ENCODE data around the gene EZR. TPM values are rescaled to one million over a fixed set of nuclear protein-coding genes. Genes with fewer than 3 reads are reported as not detected.

The EZR gene
- total and polyA plus RNA-seq, 2 of the 13 experiments (the other 11 are each of a cell fraction or from before 2014, with no cell fraction given): 34.7 to 60.3 TPM

- TF ChIP-seq ZNF543 (CRISPR knock-in tag; IDR thresholded peaks at IDR 0.05): no peak
- TF ChIP-seq TGIF2 (CRISPR knock-in tag; IDR thresholded peaks at IDR 0.05): peak; percentile 72
- TF ChIP-seq SOX13 (IDR thresholded peaks at IDR 0.05): no peak
- TF ChIP-seq SOX13 (CRISPR knock-in tag; conservative IDR thresholded peaks at IDR 0.05 in 1 of 2, IDR thresholded peaks at IDR 0.05 in 1 of 2): peak in 1 of 2 experiments; percentile 28; a peak in 1 of 4 replicates
- no peak for TF ChIP-seq SP140L (CRISPR knock-in tag; IDR thresholded peaks at IDR 0.05; ENCODE audit: borderline replicate concordance)
- TF ChIP-seq ZNF12 (CRISPR knock-in tag; IDR thresholded peaks at IDR 0.05): no peak
- 0 out of 2 replicates have a peak, but pooled peaks have one; percentile 23 for TF ChIP-seq TBX2 (CRISPR knock-in tag; IDR thresholded peaks at IDR 0.05; ENCODE audit: borderline replicate concordance)
- TF ChIP-seq CBFB (CRISPR knock-in tag; IDR thresholded peaks at IDR 0.05): no peak
- no peak for TF ChIP-seq CERS6 (CRISPR knock-in tag; IDR thresholded peaks at IDR 0.05)
- TF ChIP-seq ZNF281 (CRISPR knock-in tag; IDR thresholded peaks at IDR 0.05; ENCODE audit: borderline replicate concordance): no peak; the same call in 1 of the 2 replicates
- TF ChIP-seq KAT7 (CRISPR knock-in tag; IDR thresholded peaks at IDR 0.05; ENCODE audit: borderline replicate concordance): no peak
- TF ChIP-seq ZBTB10 (CRISPR knock-in tag; IDR thresholded peaks at IDR 0.05; ENCODE audit: borderline replicate concordance): no peak
- no peak for TF ChIP-seq MED13 (CRISPR knock-in tag; IDR thresholded peaks at IDR 0.05)
- no peak for TF ChIP-seq BCLAF1 (IDR thresholded peaks at IDR 0.05)
- TF ChIP-seq ZNF749 (CRISPR knock-in tag; IDR thresholded peaks at IDR 0.05; ENCODE audit: borderline replicate concordance): no peak
- no peak for TF ChIP-seq ZNF280B (CRISPR knock-in tag; IDR thresholded peaks at IDR 0.05; ENCODE audit: borderline replicate concordance)
- no peak for TF ChIP-seq NAIF1 (CRISPR knock-in tag; IDR thresholded peaks at IDR 0.05; ENCODE audit: borderline replicate concordance)
Measured at GRCh38 chr6:158817728-158818580, 1.2 kb downstream of the EZR start (continued).
